Liver (tissue), 3 donors: ENCODE results near the gene THBS2.

Source experiments
- CTCF ChIP-seq: fragments of 150-350 bp; IDR thresholded peaks from 2 replicates; pipeline ENCODE4 v1.5.1; 2017; ENCODE audit warnings: improper control_type of control experiment, low read depth, low read length; ENCODE audit not compliant: missing input control
- EGR1 ChIP-seq, 2 donors: IDR thresholded peaks; 2 replicates each; pipeline ENCODE4 v1.6.1; 2016 to 2018; ENCODE audit warnings: antibody characterized with exemption in 2 of 2, low read depth in 2 of 2
- JUND ChIP-seq, 2 donors: IDR thresholded peaks; 2 replicates each; pipeline ENCODE4 v1.6.1; 2016; ENCODE audit warnings: antibody characterized with exemption in 2 of 2
- RAD21 ChIP-seq, 2 donors: IDR thresholded peaks; 2 replicates each; pipeline ENCODE4 v1.6.1; 2016; ENCODE audit warnings: antibody characterized with exemption in 2 of 2, mild to moderate bottlenecking in 2 of 2
- TAF1 ChIP-seq: conservative IDR thresholded peaks from 2 replicates; pipeline ENCODE4 v1.6.1; 2016; ENCODE audit warnings: antibody characterized with exemption, mild to moderate bottlenecking
- YY1 ChIP-seq: IDR thresholded peaks from 2 replicates; pipeline ENCODE4 v1.6.1; 2016; ENCODE audit warnings: antibody characterized with exemption, mild to moderate bottlenecking
- donor health status: healthy.
- donor health status: healthy.

- no peak for TF ChIP-seq CTCF
- TF ChIP-seq EGR1 (IDR thresholded peaks at IDR 0.05; ENCODE audit: low read depth in 2 of 2) = no peak
- no peak for TF ChIP-seq JUND (IDR thresholded peaks at IDR 0.05)
- TF ChIP-seq TAF1 = no peak
- TF ChIP-seq YY1 = no peak
- no peak for TF ChIP-seq RAD21 (IDR thresholded peaks at IDR 0.05)
These were observed 2.9 kb upstream of the THBS2 start for GRCh38 chr6:169256518-169256917.
